A172 (cell line): ENCODE results near the gene CEMIP2. TPM values are rescaled to one million over a fixed set of nuclear protein-coding genes. Genes with fewer than 3 reads are reported as not detected.

Experiments
- DNase-seq: peaks from one replicate; pipeline ENCODE4 v3.0.0-alpha.2; 2015; ENCODE audit warnings: low spot score
- total RNA-seq: library from RNA; depleted of rRNA; stranded (reverse); fragments of >200 nt; shearing (Covaris generic); gene quantifications from 2 replicates; pipeline ENCODE4 v1.2.3, GENCODE V29; 2014

The CEMIP2 gene
- total RNA-seq, 1 experiment from 2014 or later = 11.6 TPM

- DNase-seq = no peak
Observed at GRCh38 chr9:71746023-71746757, 22.1 kb downstream of the CEMIP2 start.

DNA sequence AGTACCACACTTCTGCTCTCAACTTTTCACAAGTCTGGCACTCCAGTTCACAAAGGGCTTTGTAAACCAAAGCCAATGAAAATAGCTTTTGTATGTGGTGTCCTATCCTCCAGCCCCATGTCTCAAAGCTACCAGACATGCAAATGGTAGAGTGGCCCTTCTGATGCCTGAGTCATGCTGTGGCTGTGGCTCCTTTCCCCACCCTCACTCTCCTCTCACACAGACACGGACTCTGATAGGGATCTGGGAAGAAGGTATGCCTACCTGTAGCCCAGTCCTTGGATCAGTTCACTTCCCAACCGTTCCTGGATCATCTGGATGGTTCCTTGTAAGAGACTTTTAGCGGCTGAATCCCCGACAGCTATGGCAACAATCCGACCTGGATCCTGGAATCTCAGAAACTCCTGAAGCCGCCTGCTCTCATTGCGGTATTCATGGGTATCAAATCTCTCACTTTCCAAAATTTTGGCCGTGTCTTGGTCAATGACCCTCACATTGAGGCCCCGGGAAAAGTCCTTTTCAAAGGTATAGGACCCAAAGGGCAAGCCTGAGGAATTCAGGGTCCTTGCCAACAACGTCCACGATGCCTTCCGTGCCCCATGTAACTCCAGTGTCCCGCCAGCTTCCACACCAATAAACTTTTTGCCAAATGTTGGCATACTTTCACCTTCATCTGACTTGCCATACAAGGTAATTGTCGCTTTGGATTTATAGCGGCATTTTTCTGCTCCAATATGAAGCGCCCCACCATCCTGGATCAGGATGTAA lies 23.4 kb downstream of the CEMIP2 start:
- DNase-seq = no peak

DNA sequence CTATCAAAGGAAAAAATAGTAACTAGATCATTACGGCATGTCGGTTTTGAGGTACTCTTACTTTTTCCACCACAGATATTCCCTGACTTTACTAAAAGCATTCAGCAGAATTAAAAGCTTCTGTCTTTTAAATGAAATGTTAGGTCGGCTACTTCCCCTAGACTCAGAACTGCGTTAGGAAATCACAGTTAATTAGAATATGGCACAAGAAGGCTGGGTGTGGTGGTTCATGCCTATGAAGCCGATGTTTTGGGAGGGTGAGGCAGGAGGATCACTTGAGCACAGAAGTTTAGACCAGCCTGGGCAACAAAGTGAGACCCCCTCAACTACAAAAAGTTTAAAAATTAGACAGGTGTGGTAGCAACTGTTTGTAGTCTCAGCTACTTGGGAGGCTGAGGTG lies 24.4 kb downstream of the CEMIP2 start:
- DNase-seq = no peak

DNA sequence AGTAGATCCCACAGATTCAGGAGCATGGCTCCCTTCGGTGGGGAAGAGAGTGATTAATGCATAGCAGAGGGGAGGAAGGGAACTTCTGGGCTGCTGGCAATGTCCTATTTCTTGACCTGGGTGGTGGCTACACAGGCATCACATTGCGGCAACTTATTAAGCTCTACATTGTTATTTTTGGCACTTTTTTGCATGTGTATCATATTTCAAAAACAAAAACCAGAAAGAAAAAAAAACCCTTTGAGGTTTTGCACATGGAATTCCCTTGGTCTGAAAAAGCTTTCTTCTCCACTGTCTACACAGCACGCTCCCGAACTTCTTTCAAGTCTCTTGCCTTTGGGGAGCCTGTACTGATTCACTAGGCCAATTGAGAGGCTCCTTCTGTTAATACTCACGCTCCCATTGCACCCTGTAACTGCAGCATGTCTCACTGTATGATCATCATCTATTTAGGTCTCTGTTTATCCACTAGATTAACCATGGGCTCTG lies 25.1 kb downstream of the CEMIP2 start:
- DNase-seq = peak; percentile 16

DNA sequence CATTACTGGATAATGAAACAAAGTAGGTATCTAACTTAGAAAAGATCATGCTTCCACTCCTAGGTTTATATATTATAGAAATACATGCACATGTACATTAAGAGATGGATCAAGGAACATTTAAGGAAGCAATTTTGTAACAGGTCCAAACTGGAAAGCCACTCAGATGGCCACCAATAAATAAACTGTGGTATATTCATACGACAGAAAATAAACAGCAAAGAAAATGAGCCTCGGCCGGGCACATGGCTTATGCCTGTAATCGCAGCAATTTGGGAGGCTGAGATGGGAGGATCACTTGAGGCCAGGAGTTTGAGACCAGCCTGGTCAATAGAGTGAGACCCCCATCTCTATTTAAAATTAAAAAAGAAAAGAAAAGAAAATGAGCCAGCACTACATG lies 25.6 kb downstream of the CEMIP2 start:
- no peak for DNase-seq

GRCh38 chr9:71741926-71742648 lies 26.2 kb downstream of the CEMIP2 start:
- no peak for DNase-seq

- no peak for DNase-seq
Observed at GRCh38 chr9:71740199-71740598, 28.1 kb downstream of the CEMIP2 start.

DNA sequence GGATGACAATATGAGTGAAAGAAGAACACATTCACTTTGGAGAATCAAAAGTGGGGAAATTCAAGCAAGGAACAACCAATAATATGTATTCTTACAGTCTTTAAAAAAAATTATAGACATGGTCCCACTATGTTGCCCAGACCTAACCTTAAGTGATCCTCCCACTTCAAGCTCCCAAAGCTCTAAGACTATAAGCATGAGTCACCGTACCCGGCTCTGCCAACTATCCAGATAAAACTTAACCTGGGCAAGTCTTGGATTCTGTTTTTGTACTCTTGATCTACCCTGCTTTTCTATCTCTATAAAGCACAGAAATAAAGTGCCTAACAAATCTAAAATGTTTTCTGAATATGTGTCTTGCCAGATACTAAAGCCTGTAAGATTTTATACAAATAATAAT lies 30.9 kb downstream of the CEMIP2 start:
- peak; percentile 33 for DNase-seq

DNA sequence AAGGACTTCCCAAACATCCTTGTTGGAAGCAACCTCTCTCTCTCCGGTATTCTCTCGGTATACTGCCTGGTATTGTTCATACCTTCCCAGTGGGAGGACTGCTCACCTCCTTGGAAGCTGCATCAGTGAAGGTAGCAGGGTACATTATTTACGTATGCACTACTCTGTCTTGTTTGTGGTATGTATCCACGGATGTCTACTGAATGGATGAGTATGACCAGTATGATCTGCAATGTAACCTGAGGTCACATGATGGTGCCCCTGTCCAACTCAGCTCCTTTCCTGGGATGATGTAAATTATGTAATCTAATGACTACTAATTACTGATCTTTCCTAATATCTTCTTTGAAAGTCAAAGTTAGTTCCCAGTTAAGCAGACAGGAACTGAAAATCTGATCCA lies 32.1 kb downstream of the CEMIP2 start:
- DNase-seq = no peak

DNA sequence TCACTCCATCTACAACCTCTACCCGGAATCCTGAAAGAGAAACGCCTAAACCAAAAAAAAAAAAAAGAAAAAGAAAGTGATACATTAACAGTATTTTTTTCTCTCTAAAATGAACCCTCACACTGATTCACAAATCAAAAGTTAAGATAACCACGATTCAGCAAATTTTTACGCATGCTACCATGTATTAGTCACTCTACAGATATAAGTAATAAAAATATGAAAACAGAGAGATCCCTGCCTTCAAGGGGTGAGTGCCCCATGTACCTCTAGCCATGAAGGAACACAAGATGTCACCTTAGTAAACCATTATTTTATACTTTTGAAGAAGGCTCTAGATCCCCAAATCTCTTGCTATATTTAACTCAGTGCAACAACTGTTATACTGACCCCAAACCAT lies 33.4 kb downstream of the CEMIP2 start:
- no peak for DNase-seq

DNA sequence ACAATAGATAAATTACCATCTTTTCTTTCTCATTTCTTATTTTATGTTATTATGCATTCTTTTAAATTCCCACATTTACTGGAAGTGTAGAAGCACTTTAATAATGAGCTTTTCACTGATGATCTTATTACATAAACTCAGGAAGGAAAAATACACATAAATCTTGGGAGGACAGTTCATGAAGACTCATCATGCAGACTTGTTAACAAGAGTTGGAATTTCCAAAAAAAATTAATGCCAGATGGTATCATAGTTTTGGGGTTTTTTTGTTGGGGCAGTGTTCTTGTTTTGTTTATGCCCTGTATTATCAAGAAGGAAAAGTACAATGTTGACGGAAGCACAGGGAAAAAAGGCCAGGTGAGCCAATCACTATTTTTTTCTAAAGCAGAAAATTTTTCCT lies 35.1 kb downstream of the CEMIP2 start:
- DNase-seq = no peak

GRCh38 chr9:71729816-71730526 lies 38.3 kb downstream of the CEMIP2 start:
- DNase-seq = no peak

GRCh38 chr9:71726723-71727122 lies 41.6 kb downstream of the CEMIP2 start:
- no peak for DNase-seq

DNA sequence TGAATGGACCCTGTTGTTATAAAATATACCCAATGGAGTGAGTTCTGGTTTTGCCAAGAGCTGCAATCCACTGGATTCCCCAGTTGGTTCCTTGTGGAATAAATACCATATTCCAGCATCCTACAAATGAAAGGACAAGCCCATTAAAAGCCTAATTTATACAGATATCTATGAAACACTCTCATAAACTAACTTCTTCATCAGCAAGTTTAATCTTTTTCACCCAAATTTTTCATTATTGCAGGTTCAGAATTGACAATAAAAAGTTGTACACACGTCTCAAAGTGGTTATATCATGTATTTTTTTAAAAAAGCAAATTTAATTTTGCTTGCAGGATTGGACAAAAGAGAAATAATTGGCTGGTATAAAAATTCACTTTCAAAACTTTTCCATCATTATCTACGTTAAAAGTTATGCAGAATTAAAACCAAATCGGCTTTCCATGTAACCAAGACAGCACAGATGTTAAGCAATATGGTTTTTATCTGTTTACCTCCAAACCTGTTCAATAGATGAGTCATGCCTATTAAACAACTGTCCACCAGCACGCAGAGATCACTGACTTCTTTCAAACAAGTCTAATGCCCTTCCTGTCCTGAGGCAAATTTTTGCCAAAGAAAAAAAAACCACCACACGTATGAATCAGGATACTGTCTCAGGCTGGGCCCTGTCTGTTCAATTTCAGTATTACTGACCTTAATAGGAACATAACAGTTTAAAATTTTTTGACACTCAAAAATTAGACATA lies 42.5 kb downstream of the CEMIP2 start:
- DNase-seq = peak; percentile 39

GRCh38 chr9:71721855-71722254 lies 46.5 kb downstream of the CEMIP2 start:
- DNase-seq = no peak

GRCh38 chr9:71719562-71719961 lies 48.8 kb downstream of the CEMIP2 start:
- no peak for DNase-seq

- no peak for DNase-seq
Observed at GRCh38 chr9:71719088-71719487, 49.2 kb downstream of the CEMIP2 start.

- DNase-seq = no peak
Observed at GRCh38 chr9:71716138-71716909, 52.0 kb downstream of the CEMIP2 start.

DNA sequence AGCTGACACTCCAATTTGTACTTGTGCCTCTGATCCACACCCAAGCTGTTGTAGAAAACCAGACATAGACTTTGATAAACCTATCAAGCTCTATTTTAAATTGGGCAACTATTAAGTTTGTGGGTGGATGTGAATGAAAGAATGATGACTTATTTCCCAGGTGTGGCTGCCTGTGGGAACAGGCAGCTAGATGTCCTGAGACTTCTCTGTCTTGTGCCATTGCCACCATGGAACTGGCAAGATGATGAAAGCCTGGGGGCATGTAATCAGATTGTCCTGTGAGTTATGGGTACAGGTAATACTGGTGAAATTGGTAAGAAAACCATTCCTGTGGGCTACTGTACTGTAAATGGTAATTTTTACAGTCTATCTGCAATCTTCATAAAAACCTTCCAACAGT lies 57.5 kb downstream of the CEMIP2 start:
- DNase-seq = no peak

- DNase-seq = no peak
Observed at GRCh38 chr9:71710201-71710600, 58.1 kb downstream of the CEMIP2 start.
